ENCODE results near the gene TSPAN7.

- TF ChIP-seq CTCF (IDR thresholded peaks at IDR 0.05), result no peak
- no peak for TF ChIP-seq EZH2 (IDR thresholded peaks at IDR 0.05)
These were observed 165.3 kb downstream of the TSPAN7 start for GRCh38 chrX:38726612-38727011.
